H1 (cell line): ENCODE results near the gene OR11A1. TPM values are rescaled to one million over a fixed set of nuclear protein-coding genes. Genes with fewer than 3 reads are reported as not detected.

Experiments
- CTCF ChIA-PET: fragments of 300-600 bp; sonication (Branson Sonifier 250); formaldehyde crosslinking; loops from one replicate; lab custom pipeline; 2021; ENCODE audit not compliant: partially characterized antibody; lab: Charles Lee
- POLR2A ChIA-PET: fragments of 300-600 bp; sonication (Branson Sonifier 250); formaldehyde crosslinking; loops from one replicate; lab custom pipeline; 2021; ENCODE audit warnings: inconsistent platforms; ENCODE audit not compliant: partially characterized antibody; lab: Charles Lee
- DNase-seq, 2 experiments: peaks; one replicate each; pipeline versions ENCODE4 v3.0.0 to v3.0.0-alpha.2; 2010 to 2022; ENCODE audit warnings: low spot score in 2 of 2, low read depth in 1 of 2, mixed read lengths in 1 of 2
- FAIRE-seq: peaks from 2 replicates; lab custom pipeline; 2011; peaks lifted over from hg19 to GRCh38; lab: Jason Lieb, UNC
- H2AFZ ChIP-seq: 2 replicates; pipeline ENCODE4 v1.8.1; 2012; ENCODE audit warnings: low read length, inconsistent platforms
- H2AK5ac ChIP-seq: 2 replicates; pipeline ENCODE4 v1.6.1; 2013; ENCODE audit warnings: low read depth, low read length
- H2BK120ac ChIP-seq: replicated peaks from 2 replicates; pipeline ENCODE3; 2013; ENCODE audit warnings: low read depth, low read length, inconsistent platforms
- H2BK12ac ChIP-seq: 2 replicates; pipeline ENCODE4 v1.6.1; 2013; ENCODE audit warnings: low read depth, low read length
- H2BK15ac ChIP-seq: 2 replicates; pipeline ENCODE4 v1.6.1; 2013; ENCODE audit warnings: low read length
- H2BK20ac ChIP-seq: 2 replicates; pipeline ENCODE4 v1.6.1; 2013; ENCODE audit warnings: low read length
- H2BK5ac ChIP-seq: 2 replicates; pipeline ENCODE4 v1.6.1; 2013; ENCODE audit warnings: low read depth, low read length
- H3K14ac ChIP-seq: 2 replicates; pipeline ENCODE4 v1.6.1; 2013; ENCODE audit warnings: inconsistent platforms; ENCODE audit not compliant: insufficient read length
- H3K18ac ChIP-seq: 2 replicates; pipeline ENCODE4 v1.6.1; 2013; ENCODE audit warnings: low read length; ENCODE audit errors: extremely low read depth
- H3K23ac ChIP-seq: 2 replicates; pipeline ENCODE4 v1.6.1; 2013; ENCODE audit warnings: inconsistent platforms; ENCODE audit not compliant: insufficient read length
- H3K23me2 ChIP-seq: 2 replicates; pipeline ENCODE4 v1.6.1; 2013; ENCODE audit warnings: low read depth, low read length
- H3K27ac ChIP-seq: 2 replicates; pipeline ENCODE4 v1.6.1; 2011; ENCODE audit warnings: low read depth, low read length, inconsistent platforms
- H3K27me3 ChIP-seq, 4 experiments: replicated peaks in 1 of 4; 1 replicate in 1 of 4; 2 replicates in 3 of 4; pipeline versions ENCODE4 v1.6.1 to v1.8.1; 2011 to 2013; ENCODE audit warnings: low read length in 3 of 4, mild to moderate bottlenecking in 3 of 4, inconsistent platforms in 2 of 4, mixed read lengths in 2 of 4, moderate library complexity in 1 of 4; ENCODE audit not compliant: control insufficient read depth in 3 of 4, insufficient read depth in 3 of 4; ENCODE audit errors: extremely low read depth in 1 of 4
- H3K36me3 ChIP-seq, 4 experiments: 2 replicates each; pipeline versions ENCODE4 v1.6.1 to v1.8.1; 2011 to 2013; ENCODE audit warnings: mild to moderate bottlenecking in 4 of 4, low read length in 3 of 4, moderate library complexity in 2 of 4, control low read depth in 1 of 4, inconsistent platforms in 1 of 4; ENCODE audit not compliant: insufficient read depth in 4 of 4, control insufficient read depth in 2 of 4
- H3K4ac ChIP-seq: replicated peaks from 2 replicates; pipeline ENCODE3; 2013; ENCODE audit warnings: low read length, low read depth, mixed read lengths, inconsistent platforms; ENCODE audit not compliant: insufficient read length
- H3K4me1 ChIP-seq, 4 experiments: replicated peaks in 1 of 4; 1 replicate in 1 of 4; 2 replicates in 3 of 4; pipeline versions ENCODE4 v1.6.1 to v1.8.1; 2011 to 2013; ENCODE audit warnings: low read length in 3 of 4, inconsistent platforms in 2 of 4, mixed read lengths in 1 of 4; ENCODE audit not compliant: insufficient read depth in 4 of 4, control insufficient read depth in 3 of 4
- H3K4me2 ChIP-seq, 2 experiments: 2 replicates each; pipeline versions ENCODE4 v1.6.1 to v1.8.1; 2011 to 2013; ENCODE audit warnings: low read depth in 2 of 2, low read length in 2 of 2, control low read depth in 1 of 2, inconsistent platforms in 1 of 2, mild to moderate bottlenecking in 1 of 2; ENCODE audit not compliant: insufficient read depth in 1 of 2
- H3K4me3 ChIP-seq, 4 experiments: fragments of 200-600, 300-600 bp in 1 of 4; sonication (generic), shearing (Covaris generic), sonication (Bioruptor Twin) in 1 of 4; 2 replicates each; pipeline versions ENCODE4 v1.5.1 to v1.8.1; 2011 to 2016; ENCODE audit warnings: low read length in 4 of 4, low read depth in 3 of 4, control low read depth in 2 of 4, inconsistent platforms in 2 of 4, mild to moderate bottlenecking in 2 of 4, mixed read lengths in 1 of 4, moderate library complexity in 1 of 4; ENCODE audit not compliant: insufficient read depth in 2 of 4; ENCODE audit errors: extremely low read depth in 1 of 4
- H3K56ac ChIP-seq: replicated peaks from 2 replicates; pipeline ENCODE3; 2013; ENCODE audit warnings: low read depth, mild to moderate bottlenecking, mixed read lengths, low read length, inconsistent platforms; ENCODE audit not compliant: insufficient read length
- H3K79me1 ChIP-seq: 2 replicates; pipeline ENCODE4 v1.6.1; 2013; ENCODE audit warnings: low read depth, low read length, control low read depth
- H3K79me2 ChIP-seq, 2 experiments: 2 replicates each; pipeline versions ENCODE4 v1.6.1 to v1.8.1; 2012 to 2013; ENCODE audit warnings: low read length in 2 of 2, mild to moderate bottlenecking in 2 of 2, inconsistent platforms in 1 of 2; ENCODE audit not compliant: insufficient read depth in 2 of 2, control insufficient read depth in 1 of 2
- H3K9ac ChIP-seq, 4 experiments: replicated peaks in 1 of 4; 1 replicate in 1 of 4; 2 replicates in 3 of 4; pipeline versions ENCODE4 v1.6.1 to v1.8.1; 2011 to 2013; ENCODE audit warnings: low read depth in 3 of 4, low read length in 3 of 4, control low read depth in 2 of 4, mild to moderate bottlenecking in 2 of 4, moderate library complexity in 2 of 4, inconsistent platforms in 1 of 4; ENCODE audit errors: extremely low read depth in 1 of 4
- H3K9me3 ChIP-seq, 2 experiments: 2 replicates each; pipeline versions ENCODE4 v1.6.1 to v1.8.1; 2012 to 2013; ENCODE audit warnings: mild to moderate bottlenecking in 2 of 2, moderate library complexity in 2 of 2, control low read depth in 1 of 2, inconsistent platforms in 1 of 2, low read depth in 1 of 2, low read length in 1 of 2, mixed read lengths in 1 of 2; ENCODE audit not compliant: insufficient read depth in 2 of 2
- H4K20me1 ChIP-seq, 2 experiments: replicated peaks in 1 of 2; 2 replicates each; pipeline versions ENCODE3 to v1.8.1; 2011 to 2013; ENCODE audit warnings: inconsistent platforms in 2 of 2, low read length in 2 of 2, mild to moderate bottlenecking in 1 of 2; ENCODE audit not compliant: insufficient read depth in 2 of 2, control insufficient read depth in 1 of 2
- H4K5ac ChIP-seq: 2 replicates; pipeline ENCODE4 v1.6.1; 2013; ENCODE audit warnings: low read length, low read depth, mixed read lengths, inconsistent platforms; ENCODE audit not compliant: insufficient read length
- H4K8ac ChIP-seq: 2 replicates; pipeline ENCODE4 v1.8.0; 2013; ENCODE audit warnings: mild to moderate bottlenecking, moderate library complexity, low read length, inconsistent platforms; ENCODE audit not compliant: insufficient read depth; ENCODE audit errors: extremely low read depth
- H4K91ac ChIP-seq: replicated peaks from 2 replicates; pipeline ENCODE3; 2013; ENCODE audit warnings: low read length, mixed read lengths, inconsistent platforms; ENCODE audit not compliant: insufficient read length
- BACH1 ChIP-seq: IDR thresholded peaks from 2 replicates; pipeline ENCODE4 v1.6.1; 2012; ENCODE audit warnings: low read length, improper control_type of control experiment
- EP300 ChIP-seq, 2 experiments: IDR thresholded peaks; 1 replicate in 1 of 2; 2 replicates in 1 of 2; pipeline ENCODE4 v1.6.1; 2011 to 2012; ENCODE audit warnings: low read depth in 2 of 2, low read length in 2 of 2, mild to moderate bottlenecking in 2 of 2, borderline replicate concordance in 1 of 2, inconsistent platforms in 1 of 2, moderate library complexity in 1 of 2
- EZH2 ChIP-seq: fragments of 200-600 bp; sonication (generic); IDR thresholded peaks from 2 replicates; pipeline ENCODE4 v1.7.1; 2012; ENCODE audit warnings: low read depth, mild to moderate bottlenecking, moderate library complexity, low read length, inconsistent platforms; ENCODE audit not compliant: severe bottlenecking
- JUND ChIP-seq: IDR thresholded peaks from 2 replicates; pipeline ENCODE4 v1.6.1; 2011; ENCODE audit warnings: mild to moderate bottlenecking, improper control_type of control experiment, low read length
- PHF8 ChIP-seq: fragments of 200-600 bp; sonication (generic); conservative IDR thresholded peaks from 2 replicates; pipeline ENCODE4 v1.7.1; 2012; ENCODE audit warnings: low read depth, mild to moderate bottlenecking, inconsistent platforms, low read length, moderate library complexity
- RXRA ChIP-seq: IDR thresholded peaks from 2 replicates; pipeline ENCODE4 v1.6.1; 2011; ENCODE audit warnings: low read depth, mild to moderate bottlenecking, low read length, moderate library complexity; ENCODE audit not compliant: insufficient read depth
- SIN3A ChIP-seq, 2 experiments: IDR thresholded peaks in 1 of 2; conservative IDR thresholded peaks in 1 of 2; 2 replicates each; pipeline ENCODE4 v1.6.1; 2011 to 2012; ENCODE audit warnings: low read length in 2 of 2, improper control_type of control experiment in 1 of 2, low read depth in 1 of 2, mild to moderate bottlenecking in 1 of 2
- SP2 ChIP-seq: IDR thresholded peaks from 2 replicates; pipeline ENCODE4 v1.6.1; 2012; ENCODE audit warnings: mild to moderate bottlenecking, low read length, inconsistent platforms
- TAF7 ChIP-seq: optimal IDR thresholded peaks from 2 replicates; pipeline ENCODE3; 2011; ENCODE audit warnings: low read depth, mild to moderate bottlenecking, inconsistent platforms, low read length, moderate library complexity, borderline replicate concordance
- WGBS, 2 experiments: shearing (Covaris generic) in 1 of 2; methylation state at CpG; one replicate each; pipeline versions ENCODE4 v1.1.6 to v1.1.7; 2013 to 2015; ENCODE audit warnings: low lambda C conversion rate in 2 of 2, mixed read lengths in 2 of 2, inconsistent platforms in 1 of 2, low coverage in 1 of 2, missing lambda C conversion rate in 1 of 2; ENCODE audit not compliant: insufficient replicate concordance in 2 of 2, insufficient coverage in 1 of 2, insufficient read length in 1 of 2; ENCODE audit errors: extremely low coverage in 1 of 2, missing lambda C conversion rate in 1 of 2; 5-methylcytosine and 5-hydroxymethylcytosine counted together
- polyA plus RNA-seq, 7 experiments: library from polyadenylated mRNA; depleted of rRNA in 3 of 7; stranded (reverse) in 5 of 7; unstranded in 2 of 7; fragments of >200 nt in 5 of 7; fragments of 200-250 nt in 2 of 7; gene quantifications; 1 replicate in 5 of 7; 2 replicates in 1 of 7; 4 replicates in 1 of 7; pipeline versions ENCODE4 v1.2.1 to v1.2.3, GENCODE V29; 2011 to 2013; ENCODE audit warnings: missing spikeins in 2 of 7, mixed read lengths in 2 of 7
- total RNA-seq: library from RNA; stranded (reverse); fragmentation: NEBNext Ultra II Directional; extraction: Animal tissue kit (Norgen Biotek cat#: 25700); gene quantifications from 2 replicates; pipeline ENCODE4 v1.2.1, GENCODE V29; 2021
- TF ChIP-seq, protein P1 (sequence below): IDR thresholded peaks from 2 replicates; pipeline ENCODE4 v1.6.1; 2012; ENCODE audit warnings: low read length, inconsistent platforms
- TF ChIP-seq, protein P2 (sequence below): IDR thresholded peaks from 2 replicates; pipeline ENCODE4 v1.6.1; 2011; ENCODE audit warnings: low read length, improper control_type of control experiment

OR11A1 gene
- total and polyA plus RNA-seq, 2 of the 8 experiments (the other 6 are each of a cell fraction or from before 2014, with no cell fraction given) = not detected

DNA sequence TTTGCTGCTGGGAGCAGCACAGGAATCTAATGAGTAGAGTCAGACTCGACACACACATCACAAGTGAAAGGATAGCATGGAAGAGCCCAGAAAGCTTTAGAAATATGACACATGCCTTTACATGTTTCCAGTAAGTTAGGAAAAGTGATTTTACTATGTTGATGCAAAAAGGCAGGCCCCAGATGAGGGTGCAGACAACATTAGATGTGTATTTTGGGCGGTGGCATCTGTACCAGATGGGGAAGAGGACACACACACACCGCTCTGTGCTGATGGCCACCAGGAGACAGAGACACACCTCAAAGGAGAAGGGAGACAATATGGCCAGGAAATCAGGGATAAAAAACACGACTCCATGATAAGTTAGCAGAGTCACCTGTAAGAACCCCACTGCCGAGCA, 30.3 kb upstream of the OR11A1 start:
- Histone ChIP-seq H3K36me3 (no peaks in the 10 kb centered on the region), H2AK5ac (no peak overlapping the region), H3K4me1 (no peaks in the 10 kb centered on the region), H3K27me3 (no peaks in the 10 kb centered on the region), H2BK5ac (no peak overlapping the region), H3K23ac (no peak overlapping the region), H3K18ac (no peak overlapping the region), H3K27ac (no peak overlapping the region), H3K14ac (no peak overlapping the region), H3K9me3 (no peaks in the 10 kb centered on the region), H3K79me2 (no peaks in the 10 kb centered on the region), H3K79me1 (no peaks in the 10 kb centered on the region), H2BK12ac (peak overlapping the region; percentile 62), H2BK120ac (no peak overlapping the region), H2AFZ (no peak overlapping the region), H2BK15ac (no peak overlapping the region), H3K4me2 (no peak overlapping the region), H4K20me1 (no peaks in the 10 kb centered on the region), H4K91ac (no peak overlapping the region), H4K5ac (no peak overlapping the region), H3K4ac (no peak overlapping the region), H3K56ac (no peak overlapping the region), H3K4me3 (no peak overlapping the region), H3K23me2 (no peaks in the 10 kb centered on the region), H4K8ac (no peak overlapping the region), H3K9ac (no peak overlapping the region), H2BK20ac (no peak overlapping the region)
- POLR2A ChIA-PET = no interaction called here
- 96% methylated on average over 5 of the region's 5 CpGs; no CpG with 5 or more reads in 1 of the 2 experiments for WGBS, 2 experiments
- no peak for DNase-seq
- FAIRE-seq = no peak
- CTCF ChIA-PET = interaction anchor here (1.3 kb wide), 2 partner anchors 51 to 72 kb away, joined by 3 read pairs; no protein-coding TSS in a partner anchor
- TF ChIP-seq, protein P1, sequence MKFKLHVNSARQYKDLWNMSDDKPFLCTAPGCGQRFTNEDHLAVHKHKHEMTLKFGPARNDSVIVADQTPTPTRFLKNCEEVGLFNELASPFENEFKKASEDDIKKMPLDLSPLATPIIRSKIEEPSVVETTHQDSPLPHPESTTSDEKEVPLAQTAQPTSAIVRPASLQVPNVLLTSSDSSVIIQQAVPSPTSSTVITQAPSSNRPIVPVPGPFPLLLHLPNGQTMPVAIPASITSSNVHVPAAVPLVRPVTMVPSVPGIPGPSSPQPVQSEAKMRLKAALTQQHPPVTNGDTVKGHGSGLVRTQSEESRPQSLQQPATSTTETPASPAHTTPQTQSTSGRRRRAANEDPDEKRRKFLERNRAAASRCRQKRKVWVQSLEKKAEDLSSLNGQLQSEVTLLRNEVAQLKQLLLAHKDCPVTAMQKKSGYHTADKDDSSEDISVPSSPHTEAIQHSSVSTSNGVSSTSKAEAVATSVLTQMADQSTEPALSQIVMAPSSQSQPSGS = no peak
- TF ChIP-seq RXRA = no peak
- TF ChIP-seq SP2 = no peak
- no peak for TF ChIP-seq BACH1
- no peak for TF ChIP-seq PHF8
- no peak for TF ChIP-seq SIN3A (conservative IDR thresholded peaks at IDR 0.05 in 1 of 2, IDR thresholded peaks at IDR 0.05 in 1 of 2; ENCODE audit: low read depth in 1 of 2, low read length in 2 of 2)
- TF ChIP-seq TAF7 = no peak
- no peak for TF ChIP-seq EP300 (IDR thresholded peaks at IDR 0.05; ENCODE audit: borderline replicate concordance in 1 of 2, low read depth in 2 of 2, low read length in 2 of 2)
- no peak for TF ChIP-seq EZH2
- TF ChIP-seq, protein P2, sequence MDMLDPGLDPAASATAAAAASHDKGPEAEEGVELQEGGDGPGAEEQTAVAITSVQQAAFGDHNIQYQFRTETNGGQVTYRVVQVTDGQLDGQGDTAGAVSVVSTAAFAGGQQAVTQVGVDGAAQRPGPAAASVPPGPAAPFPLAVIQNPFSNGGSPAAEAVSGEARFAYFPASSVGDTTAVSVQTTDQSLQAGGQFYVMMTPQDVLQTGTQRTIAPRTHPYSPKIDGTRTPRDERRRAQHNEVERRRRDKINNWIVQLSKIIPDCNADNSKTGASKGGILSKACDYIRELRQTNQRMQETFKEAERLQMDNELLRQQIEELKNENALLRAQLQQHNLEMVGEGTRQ = no peak
- no peak for TF ChIP-seq JUND
